Activated CD4-positive, CD25-positive, alpha-beta regulatory T cell treated with anti-CD3 and anti-CD28 coated beads, Interleukin-2, amount 50 U/mL, for 72 hours (primary cell): ENCODE measurements around the gene IFNA14.
"Not testable (repeated sequence)": the region's sequence is repeated elsewhere in the genome, so short reads cannot be mapped to it uniquely, and the experiment has no call there.

Experiments used
- DNase-seq: peaks from one replicate; pipeline ENCODE4 v3.0.0; 2021

Gene IFNA14

DNA sequence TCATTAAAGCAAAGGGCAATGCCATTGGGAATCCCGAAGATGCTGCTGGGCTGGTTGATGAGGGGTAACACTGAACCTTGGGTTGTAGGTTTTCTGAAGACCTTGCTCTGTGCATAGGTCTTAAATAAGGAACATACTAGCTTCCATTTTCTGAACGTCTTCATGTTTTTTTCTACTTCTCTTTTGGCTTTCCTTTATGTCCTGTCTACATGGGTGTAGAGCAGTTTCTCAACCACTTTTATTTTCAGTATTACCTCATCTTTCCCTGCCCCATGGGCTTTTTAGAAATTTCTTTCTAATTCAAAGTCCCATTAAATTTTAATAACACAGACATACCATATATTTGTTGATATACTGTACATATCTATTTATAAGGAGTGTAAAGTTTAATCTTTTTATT is at the start of gene IFNA14:
IFNA14 (minus strand) TSS at position 95 of the 400 bp plus-strand sequence; CDS start at position 25, 70 bp downstream.
- DNase-seq: no peak

DNA sequence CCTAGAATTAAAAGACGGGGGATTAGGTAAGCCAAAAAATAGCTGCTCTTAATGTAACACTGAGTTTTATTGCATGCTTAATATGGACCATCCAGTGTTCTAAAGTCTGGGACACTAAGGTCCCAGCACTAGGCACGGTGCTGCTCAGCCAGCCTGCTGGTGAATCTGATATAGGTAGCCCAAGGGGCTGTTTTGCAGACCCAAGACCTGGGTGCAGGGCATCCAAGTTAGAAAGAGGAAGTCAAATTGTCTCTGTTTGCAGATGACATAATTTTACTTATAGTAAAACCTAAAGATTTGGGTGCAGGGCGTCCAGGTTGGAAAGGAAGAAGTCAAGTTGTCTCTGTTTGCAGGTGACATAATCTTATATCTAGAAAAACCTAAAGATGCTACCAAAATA is 47.5 kb upstream of the IFNA14 start:
- DNase-seq: no peak

DNA sequence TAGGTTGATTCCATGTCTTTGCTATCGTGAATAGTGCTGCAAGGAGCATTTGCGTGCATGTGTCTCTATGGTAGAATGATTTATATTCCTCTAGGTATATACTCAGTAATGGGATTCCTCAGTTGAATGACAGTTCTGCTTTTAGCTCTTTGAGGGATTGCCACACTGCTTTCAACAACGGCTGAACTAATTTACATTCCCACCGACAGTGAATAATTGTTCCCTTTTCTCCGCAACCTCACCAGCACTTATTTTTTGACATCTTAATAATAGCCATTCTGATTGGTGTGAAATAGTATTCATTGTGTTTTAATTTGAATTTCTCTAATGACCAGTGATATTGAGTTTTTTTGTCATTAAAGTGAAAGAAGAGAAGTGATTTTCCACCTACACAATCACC is 46.9 kb upstream of the IFNA14 start:
- no peak for DNase-seq

DNA sequence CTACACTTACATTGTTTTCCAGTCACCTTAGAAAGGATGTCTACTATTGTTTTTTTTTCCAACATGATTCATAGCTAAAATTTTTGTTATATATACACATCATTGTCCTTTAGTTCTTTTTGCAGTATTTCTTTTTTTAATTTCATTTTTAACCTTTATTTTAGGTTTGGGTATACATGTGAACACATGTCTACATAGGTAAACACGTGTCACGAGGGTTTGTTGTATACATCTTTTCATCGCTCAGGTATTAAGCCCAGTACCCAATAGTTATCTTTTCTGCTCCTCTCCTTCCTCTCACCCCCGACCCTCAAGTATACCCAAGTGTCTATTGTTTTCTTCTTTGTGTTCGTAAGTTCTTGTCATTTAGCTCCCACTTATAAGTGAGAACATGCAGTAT is 46.3 kb upstream of the IFNA14 start:
- DNase-seq: no peak

DNA sequence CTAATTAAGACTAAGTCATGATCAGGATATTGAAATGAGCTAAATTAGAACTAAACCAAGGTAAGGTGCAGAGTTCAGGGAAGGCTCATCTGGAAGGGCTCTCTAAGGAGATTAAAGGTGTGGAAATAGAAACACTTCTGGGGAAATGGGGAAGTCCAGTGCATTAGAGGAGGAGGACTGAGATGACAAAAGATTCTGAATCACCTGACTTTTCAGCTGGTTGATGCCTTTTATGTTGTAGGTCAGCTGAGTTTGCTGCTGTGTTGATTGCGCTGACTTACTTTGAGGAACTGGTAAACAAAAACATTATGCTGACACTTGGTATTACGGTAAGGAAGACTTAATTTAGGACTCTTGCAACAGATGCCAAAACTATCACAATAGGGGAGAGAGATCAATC is 41.5 kb upstream of the IFNA14 start:
- DNase-seq: no peak

DNA sequence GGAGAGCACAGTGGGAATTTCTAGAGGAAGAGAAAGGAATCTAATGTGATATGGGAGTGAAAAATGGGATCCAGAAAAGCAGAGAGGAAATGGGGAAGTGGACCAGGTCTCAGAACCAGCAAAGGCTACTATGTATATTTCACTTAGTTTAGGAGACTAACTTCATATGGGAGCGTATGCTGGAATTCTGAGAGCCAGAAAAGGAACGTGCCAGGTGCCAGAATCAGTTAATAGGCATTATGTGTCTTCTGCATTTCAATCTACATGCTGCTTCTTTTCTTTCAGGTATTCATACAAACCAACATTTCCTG is 28.5 kb upstream of the IFNA14 start:
- no peak for DNase-seq

DNA sequence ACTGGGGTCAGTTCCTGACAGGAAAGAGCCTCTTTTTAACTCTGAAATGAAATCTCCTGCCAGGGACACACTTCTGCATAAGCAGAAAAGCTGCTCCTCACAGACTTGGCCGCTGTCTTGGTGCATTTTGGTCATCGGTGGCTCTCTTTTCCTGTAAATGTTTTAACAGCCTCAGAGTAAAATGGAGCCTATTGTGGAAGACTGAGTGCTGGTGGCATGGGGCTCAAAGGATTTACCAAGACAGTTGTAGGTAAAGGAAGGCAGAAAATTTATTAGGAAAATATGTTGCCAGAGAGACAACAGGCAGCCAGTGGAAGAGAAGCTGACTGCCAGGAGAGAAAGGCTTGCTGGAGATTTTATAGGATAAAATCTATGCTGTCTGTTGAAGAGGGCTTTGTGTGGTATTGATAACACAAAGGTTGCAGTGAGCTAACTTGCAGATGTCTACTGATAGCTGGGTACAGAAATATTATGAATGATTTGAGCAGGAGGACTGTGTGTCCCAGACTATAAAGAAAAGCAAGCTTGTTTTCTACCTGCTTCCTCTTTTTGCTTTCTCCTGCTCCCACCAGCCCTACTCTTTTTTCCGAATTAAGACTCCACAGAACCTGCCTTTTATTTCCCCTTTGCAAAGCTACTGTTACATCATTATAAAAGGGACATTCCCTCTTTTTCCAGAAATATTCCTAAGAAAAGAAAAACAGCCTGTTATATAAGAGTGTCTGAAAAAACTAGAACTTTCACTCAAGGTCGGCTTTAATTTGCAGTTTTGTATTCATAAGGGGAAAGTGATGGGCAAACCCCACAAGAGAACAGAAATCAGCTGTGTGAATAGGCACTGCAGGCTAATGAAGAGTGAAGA is 27.9 kb upstream of the IFNA14 start:
- no peak for DNase-seq

DNA sequence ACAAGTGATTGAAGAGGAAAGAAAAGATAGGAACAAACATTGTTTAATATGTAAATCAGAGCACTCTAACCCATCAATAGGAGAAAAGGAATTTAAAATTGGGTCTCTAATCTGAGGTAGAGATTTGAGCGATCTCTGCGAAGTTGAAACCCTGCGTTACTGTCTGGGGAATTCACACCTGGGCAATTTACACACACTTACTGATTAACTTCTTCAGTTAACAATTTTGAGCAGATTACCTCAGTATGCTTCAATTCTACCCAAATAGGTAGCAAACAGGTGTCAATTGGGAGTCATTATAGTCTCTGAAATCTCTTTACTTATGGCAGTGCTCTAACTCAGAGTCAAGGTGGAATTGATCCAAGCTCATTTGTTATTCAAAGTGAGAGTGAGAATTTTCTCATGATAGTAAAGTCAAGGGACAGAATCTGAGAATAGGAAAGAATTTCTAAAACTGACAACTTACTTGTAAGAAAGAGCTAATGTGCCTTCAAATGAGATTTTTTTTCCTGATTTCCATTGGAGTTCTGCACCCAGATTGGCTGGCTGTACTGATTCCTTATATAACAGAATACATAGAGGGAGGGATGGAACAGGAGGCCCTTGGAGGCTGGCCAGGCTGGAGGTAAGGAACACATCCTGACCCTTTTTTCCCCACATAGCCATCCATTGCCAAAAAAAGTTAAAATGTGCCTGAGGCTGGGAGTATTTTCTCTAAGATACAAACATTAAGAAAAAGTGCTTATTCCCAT is 27.1 kb upstream of the IFNA14 start:
- no peak for DNase-seq

DNA sequence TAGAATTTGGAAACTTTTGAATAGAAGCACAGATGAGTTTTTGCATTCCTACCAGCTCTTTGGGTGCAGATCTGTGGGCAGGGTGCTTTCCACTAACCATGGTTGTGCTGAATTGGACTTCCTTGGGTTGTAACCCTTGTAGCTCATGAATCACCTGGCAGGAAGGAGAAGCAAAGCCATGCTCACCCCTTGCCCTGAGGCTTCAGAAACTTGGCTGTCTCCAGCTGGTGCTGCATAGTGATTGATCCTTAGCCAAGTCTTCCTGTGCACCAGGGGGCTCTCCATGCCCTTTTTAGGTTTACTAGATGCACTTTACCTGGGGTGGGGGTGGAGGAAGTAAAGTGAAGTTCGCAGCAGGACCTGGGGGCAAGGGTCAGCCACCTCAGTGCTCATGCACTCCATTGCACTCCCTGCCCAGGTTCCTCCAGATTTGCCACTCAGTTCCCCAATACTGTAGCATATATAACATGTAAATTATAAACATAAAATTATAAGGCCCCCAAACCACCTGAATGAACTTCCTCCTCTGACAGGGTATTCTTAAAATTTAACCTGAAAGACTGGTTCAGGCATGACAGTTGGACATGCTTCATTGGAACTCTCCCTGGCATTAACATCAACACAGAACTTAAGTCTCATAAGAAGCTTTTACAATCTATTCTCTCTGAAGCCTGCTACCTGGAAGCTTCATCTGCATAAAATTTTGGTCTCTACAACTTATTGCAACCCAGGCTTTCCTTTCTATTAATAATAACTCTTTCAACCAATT is 25.8 kb upstream of the IFNA14 start:
- DNase-seq: no peak

DNA sequence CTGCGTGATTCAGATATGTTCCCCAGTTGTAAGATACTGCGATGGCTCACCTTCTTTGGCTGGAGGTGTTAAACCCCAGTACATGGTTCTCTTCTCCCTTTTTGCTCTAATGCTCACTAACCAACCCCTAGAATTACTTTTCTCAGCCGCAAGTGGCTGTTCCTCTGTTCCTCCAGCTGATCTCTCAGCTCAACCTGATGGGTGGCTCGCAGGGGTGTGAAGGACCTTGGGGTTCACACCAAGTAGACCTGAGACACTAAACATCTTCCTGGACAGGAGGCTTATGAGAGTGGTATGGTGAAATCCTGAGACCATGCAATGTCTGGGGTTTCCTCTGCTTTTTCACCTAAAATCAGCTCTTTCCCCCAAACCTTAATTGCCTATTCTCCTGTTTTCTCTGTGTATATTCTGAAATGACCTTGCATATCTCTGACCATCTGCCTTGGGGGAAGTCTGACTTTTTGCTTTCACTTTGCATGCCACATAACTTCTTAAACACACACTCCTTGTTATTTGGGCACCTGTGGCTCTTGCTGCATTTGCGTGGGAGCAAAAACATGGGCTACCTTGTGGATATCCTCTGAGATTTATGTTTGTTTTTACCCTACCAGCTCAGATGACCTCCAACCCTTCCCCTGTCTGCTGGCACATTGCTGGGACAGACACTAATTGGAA is 15.9 kb upstream of the IFNA14 start:
- no peak for DNase-seq

DNA sequence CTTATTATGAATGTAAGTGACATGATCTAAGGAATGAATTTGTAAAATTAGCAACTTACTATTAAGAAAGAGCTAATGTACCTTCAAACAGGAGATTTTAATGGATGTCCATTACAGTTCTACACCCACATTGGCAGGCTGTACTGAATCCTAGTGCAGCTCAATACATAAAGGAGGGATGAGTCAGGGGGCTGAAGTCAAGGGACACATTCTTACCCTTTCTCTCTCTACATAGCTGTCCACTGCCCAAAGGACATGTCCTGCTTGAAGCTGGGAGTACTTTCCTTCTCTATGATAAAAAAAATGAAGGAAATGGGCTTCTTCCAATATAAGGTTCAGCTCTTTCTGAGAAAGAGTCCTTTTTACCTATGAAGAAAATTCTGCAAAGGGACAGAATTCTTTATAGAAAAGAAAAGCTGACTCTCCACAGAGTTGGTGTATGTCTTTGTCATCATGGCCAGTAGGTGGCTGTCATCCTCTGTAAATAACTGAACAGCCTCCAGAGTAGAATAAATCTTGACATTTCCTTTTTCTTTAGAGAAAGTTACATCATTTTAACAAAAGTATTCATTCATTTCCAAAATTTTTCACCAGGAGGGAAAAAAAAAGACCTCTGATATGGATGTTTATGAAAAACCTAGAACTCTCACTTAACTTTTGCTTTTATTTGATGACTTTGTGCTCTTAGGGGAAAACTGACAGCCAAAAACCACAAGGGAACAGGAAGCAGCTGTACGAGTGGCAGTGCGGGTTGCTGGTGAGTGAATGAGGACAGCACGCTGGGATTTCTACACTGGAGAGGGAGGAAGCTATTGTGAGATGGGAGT is 13.1 kb upstream of the IFNA14 start:
- no peak for DNase-seq

DNA sequence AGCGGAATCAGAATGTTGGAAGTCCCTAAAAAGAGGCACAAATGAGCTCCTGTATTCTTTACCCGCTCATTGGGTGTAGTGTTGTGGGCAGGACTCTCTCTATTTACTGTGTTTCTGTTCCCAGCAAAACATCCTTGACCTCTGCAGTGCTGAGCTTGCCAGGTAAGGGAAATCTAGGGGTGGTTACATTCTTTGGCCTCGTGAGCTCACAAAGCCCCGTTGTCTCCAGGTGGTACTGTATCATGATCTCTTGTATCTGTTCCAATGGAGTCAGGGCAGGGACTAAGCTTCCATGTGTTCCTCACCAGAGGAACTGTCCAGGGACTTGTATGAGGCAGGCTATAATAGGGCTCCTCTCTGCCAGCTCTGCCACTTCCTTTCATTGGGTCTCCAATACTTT is 11.8 kb upstream of the IFNA14 start:
- no peak for DNase-seq

DNA sequence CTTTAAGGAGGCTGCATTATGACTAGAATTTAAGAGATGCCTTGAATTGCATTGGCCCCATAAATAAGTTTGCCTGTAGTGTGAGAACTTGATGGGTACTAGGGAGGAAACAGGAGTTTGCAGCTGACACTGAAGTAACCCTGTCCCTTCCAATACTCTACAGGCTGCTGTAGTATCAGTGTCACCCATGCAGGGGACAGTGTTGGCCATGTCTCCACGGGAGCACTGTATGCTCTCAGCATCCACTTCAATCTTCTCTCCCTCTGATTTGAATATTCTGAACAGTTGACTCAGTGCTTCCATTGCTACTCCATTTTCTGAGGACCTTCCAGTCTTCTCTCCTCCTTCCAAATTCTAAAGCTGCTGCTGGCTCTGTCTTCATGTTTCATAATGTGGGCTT is 11.4 kb upstream of the IFNA14 start:
- no peak for DNase-seq

DNA sequence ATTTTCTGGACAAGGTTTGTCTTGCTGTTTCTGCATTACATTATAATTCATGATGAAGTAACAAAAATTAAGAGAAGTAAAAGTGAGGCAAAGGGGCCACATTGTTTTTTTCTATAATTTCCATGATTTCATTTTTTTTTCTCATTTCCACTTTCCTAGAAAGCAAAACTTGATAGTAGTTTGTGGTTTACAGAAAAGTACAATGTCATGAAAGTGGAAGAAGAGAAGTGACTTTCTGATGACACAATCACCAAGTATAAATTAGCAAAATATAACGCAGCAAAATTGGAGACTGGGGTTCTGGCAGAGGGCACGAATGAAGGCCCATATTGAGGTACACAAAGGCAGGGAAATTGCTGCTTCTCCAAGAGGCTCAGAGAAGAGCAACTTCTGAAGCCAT is 5.0 kb upstream of the IFNA14 start:
- DNase-seq: no peak

DNA sequence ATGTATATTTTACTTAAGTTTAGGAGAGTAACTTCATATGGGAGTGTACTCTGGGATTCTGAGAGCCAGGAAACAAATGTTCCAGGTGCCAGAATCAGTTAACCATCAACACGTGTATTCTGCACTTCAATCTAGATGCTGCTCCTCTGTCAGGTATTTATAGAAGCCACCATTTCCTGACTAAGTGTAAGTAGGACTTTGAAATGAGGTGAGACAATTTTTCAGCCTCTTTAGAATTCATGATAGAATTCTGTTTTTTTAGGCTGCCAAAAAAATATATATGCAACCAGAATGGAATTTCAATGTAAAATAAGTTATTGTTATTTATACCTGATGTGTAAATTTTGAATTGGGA is 3.5 kb downstream of the IFNA14 start:
- not testable (repeated sequence) for DNase-seq

DNA sequence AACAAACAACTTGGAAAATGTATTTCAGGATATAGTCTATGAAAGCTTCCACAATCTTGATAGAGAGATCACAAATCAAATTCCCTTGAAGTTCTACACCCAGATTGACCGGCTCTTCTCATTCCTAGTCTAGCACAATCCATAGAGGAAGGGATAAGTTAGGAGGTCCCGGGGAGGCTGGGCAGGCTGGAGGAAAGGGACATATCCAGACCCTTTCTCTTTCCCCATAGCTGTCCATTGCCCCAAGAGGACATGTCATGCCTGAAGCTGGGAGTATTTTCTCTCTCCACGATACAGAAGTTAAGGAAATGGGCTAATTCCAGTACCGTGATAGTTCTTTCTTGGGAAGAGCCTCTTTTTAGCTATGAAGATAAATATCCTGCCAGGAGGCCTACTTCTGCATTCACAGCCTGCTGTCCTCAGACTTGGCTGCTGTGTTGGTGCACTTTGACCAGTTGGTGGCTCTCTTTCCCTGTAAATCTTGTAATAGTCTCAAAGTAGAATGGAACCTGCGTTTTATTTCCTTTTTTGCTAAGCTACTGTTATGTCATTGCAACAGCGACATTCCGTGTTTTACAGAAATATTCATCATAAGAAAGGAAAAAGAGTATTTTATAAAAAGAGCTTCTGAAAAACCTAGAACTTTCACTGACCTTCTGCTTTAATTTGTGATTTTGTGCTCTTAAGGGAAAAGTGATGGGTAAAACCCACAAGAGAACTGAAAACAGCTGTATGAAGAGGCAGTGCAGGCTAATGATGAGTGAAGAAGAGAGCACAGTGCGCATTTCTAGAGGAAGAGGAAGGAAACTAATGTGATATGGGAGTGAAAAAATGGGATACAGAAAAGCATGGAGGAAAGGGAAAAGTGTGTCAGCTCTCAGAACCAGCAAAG is 4.1 kb downstream of the IFNA14 start:
- not testable (repeated sequence) for DNase-seq

DNA sequence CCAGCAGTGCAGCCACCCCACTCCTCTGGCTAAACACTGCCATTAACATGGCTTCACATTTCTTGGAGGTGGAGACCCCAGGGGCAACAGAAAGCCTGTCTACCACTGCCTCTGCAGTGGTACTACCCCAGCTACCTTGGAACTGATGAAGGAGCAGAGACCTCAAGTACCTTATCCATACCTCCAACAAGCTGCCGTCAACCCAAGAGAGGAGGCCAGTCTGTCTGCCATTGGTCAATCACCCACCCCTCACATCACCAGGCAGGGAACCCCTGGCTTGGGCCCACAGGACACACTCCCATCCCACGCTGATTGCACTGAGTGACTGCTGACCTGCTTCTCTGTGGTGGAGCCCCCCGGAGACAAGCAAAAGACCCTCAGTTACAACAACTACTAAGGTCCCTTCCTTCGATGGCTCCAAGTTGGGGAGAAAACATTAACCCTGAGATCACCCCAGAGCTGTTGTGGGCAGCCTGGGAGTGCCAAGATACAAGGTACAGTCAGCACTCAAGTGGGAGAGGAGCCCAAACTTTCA is 5.6 kb downstream of the IFNA14 start:
- no peak for DNase-seq

DNA sequence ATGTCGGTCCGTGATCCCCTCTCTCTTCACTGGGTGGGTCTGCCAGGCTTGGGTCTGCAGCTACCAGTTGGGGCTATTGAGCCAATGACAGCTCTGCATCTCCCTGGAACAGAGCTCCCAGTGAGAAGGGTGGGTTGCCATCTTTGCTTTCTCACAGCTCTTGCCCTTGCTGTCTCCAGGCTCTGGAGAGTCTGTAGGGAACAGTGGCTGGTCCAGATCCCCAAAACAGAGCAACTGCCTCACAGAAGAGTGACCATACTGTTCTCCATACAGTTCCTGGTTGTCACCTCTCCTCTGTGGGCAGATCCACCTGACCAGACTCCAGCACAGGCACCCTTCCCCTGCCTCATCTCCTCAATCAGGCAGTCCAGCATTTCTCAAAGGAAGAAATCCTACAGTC is 6.5 kb downstream of the IFNA14 start:
- DNase-seq: no peak

DNA sequence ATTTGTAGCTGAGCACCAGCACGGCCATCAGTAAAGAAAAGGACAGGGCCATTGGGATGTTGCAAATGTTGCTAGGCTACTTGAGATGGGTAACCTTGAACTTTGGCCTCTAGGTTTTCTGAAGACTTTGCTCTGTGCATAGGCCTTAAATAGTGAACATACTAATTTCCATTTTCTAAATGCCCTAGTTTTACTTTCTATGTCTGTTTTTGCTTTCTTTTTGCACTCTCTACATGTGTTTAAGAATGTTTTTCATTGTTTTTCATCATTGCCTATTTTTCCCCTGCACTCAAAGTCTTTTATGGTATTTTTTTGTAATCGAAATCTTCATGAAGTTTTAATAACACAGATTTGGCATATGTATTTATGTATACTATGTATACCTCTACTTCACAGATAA is 11.7 kb downstream of the IFNA14 start, which contains the start of gene IFNA17:
IFNA17 (minus strand) TSS at position 101 of the 400 bp plus-strand sequence; CDS start at position 52, 49 bp downstream.
- no peak for DNase-seq

DNA sequence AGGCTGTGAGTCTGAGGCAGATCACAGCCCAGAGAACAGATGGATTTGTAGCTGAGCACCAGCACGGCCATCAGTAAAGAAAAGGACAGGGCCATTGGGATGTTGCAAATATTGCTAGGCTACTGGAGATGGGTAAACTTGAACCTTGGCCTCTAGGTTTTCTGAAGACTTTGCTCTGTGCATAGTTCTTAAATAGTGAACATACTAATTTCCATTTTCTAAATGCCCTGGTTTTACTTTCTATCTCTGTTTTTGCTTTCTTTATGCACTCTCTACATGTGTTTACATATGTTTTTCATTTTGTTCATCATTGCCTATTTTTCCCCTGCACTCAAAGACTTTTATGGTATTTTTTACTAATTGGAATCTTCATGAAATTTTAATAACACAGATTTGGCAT is 22.6 kb downstream of the IFNA14 start, which contains the start of gene IFNA16:
IFNA16 (minus strand) TSS at position 101 of the 400 bp plus-strand sequence; CDS start at position 95, 6 bp downstream.
- DNase-seq: not testable (repeated sequence)
